Mesenteric fat pad (tissue), 1 donor: Measurements from ENCODE around the gene CD44. TPM values are rescaled to one million over a fixed set of nuclear protein-coding genes. Genes with fewer than 3 reads are reported as not detected.

Experiments used
- DNase-seq: peaks from one replicate; pipeline ENCODE4 v3.0.0-alpha.2; 2020; ENCODE audit warnings: low spot score
- total RNA-seq: library from RNA; stranded (reverse); fragmentation: NEBNext Ultra II Directional; extraction: Animal tissue kit (Norgen Biotek cat#: 25700); gene quantifications from one replicate; pipeline ENCODE4 v1.2.1, GENCODE V29; 2021
- donor health status: DM: yes; HTN: yes; CAD: no.

The CD44 gene
- total RNA-seq, 1 donor from 2014 or later: 280 TPM

DNA sequence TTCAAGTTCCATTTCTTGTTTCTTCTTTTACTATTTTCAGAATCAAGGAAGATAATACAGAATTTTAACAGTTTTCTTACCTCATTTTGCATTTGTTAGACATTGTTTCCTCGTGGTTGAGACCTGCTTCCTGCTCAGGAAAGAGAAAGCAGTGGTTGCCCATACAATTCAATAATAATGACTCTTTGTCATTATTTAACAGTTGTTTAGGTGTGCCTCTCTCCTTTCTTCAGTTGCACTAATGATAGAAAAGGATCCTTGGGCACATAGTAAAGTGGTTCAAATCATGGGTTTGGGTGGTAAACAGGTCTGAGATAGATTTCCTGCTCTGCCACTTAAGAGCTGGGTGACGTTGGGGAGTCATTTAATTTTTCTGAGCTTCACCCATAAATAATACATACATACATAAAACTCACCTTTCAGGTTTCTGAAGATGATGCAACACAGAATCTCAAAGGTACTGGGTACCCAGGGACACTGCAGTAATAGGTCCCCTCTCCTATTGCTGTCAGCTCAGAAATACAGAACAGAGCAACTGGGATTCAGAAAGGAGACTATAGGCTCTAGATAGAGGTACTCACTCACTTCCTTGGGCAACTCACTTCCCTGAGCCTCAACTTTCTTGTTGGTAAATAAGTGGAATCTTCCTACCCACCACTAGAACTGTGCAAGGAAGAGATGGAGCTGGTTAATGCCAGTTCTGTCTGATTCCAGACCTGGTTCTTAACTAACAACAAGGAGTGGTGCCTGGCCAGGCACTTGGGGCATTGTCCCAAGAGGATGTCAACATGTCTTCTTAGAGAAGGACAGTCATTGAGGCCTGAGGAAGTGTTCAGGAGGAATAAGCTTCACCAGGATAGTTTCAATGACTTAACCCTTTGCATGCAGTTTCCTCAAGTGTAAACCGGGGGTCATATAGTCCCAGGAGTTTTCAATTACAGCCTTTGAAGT is 34.9 kb downstream of the CD44 start:
- no peak for DNase-seq

DNA sequence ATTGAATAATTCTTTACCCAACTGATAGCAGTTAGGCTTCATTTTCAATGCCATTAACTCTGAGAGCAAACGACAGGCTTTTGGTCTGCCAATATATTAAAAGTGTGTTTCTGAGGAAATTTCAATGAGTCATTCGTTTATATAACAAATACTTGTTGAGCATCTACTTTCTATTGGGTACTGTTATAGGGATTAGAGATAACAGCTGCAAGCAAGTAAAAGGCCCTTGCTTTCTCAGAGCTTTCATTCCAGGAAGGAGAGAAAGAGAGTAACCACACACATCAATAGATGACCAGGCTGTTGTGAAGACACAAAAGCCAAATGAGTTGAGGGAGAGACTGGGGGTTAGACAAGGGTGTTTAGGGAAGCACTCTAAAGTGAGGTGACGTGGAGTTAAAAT is 35.7 kb downstream of the CD44 start:
- DNase-seq: no peak

GRCh38 chr11:35177370-35177769 is 38.4 kb downstream of the CD44 start:
- no peak for DNase-seq

DNA sequence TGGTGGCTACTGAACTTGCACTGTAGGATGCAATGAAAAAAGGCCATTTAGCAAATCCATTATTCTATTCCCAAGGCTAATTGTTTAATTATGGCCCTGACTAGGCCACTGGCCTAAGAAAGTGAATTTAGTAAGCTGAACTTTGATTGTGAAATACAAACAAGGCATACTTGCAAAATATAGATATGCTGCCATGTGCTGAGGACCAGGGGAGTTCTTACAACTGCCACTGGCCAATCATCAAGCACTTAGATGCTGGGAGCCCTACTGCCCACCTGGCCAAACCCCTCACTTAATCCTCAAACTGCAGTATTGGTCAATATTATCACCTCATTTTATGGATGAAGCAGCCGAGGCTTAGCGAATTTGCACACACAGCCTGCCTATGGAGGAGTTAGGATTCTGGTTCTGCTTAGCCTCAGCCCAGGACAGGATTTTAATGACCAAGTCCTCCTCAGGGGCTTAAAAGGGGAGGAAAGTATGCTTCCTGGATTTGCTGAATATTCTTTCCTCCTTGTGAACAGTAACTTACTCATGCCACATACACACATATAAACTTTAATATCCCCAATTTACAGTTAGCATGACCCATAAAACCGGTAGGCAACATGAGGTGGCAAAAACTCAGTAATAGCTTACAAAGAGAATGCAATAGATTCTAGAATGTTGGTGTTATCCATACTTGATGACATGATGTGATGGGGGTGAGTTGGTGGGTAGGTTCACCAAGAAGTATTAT is 39.3 kb downstream of the CD44 start:
- no peak for DNase-seq

DNA sequence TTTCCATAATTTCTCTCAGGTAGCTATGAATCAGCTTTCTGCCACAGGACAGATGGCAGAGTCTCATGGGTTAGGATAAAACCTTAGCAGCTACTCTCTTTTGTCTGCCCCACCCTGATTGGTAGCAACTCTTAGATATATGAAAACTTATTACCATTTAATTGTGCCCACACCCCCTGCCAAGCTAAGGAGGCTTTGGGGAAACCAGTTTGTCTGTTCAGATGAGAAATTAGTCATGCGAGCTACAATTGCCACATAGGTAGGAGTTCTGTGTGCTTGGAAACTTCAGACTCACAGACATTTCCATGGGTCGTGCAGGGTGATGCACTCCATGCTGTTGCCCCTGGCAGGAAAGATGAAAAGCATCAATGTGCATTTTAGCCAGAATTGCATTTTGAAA is 39.9 kb downstream of the CD44 start:
- no peak for DNase-seq

GRCh38 chr11:35179466-35180135 is 40.6 kb downstream of the CD44 start:
- DNase-seq: no peak

GRCh38 chr11:35180317-35181233 is 41.6 kb downstream of the CD44 start:
- no peak for DNase-seq

DNA sequence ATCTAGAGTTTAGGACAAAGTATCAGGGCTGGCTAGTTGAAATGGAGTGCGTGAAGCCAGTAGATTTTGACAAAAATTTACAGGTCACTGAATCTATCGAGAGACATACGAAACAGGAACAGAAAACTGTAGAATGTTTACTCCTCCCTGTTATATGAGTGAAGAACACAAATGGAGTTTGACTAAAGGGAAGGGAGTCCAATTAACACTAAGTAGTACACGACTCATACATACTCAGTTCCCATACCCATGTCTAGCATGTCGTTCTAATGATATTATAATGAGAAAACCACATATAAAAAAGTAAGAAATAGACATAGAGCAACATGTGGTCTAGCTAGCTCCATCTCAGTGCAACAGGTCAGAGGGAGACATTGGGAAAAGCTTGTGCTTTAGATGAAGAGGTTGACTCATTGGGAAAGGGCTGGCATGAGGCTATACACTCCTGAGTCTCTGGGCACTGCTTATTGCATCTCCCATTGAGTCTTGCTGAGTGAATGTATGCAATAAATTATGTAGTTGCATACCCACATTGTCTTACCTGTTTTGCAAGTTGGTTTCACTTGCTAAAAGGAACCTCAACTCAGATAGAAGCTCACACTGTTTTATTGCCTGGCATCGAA is 43.5 kb downstream of the CD44 start:
- DNase-seq: no peak

- DNase-seq: no peak
Measured at GRCh38 chr11:35183326-35183925, 44.5 kb downstream of the CD44 start.

DNA sequence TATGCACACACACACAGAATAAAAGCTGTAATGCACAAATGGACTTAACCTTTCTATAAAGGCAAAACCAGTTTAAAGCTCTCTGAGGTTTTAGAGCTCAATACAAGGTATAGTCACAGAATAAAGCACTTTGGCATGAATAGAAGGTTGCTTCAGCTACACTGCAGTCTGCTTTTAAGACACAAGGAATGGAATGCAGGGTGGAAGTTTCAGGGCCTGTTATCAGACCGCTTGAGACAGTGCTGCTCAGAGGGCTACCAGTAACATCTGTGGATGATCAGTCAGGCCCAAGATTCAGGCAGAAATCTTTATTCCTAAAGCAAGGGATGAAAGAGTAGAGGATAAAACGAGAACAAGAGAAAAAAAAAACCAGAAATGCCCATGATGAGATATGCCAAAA is 46.7 kb downstream of the CD44 start:
- no peak for DNase-seq

GRCh38 chr11:35187996-35188395 is 49.0 kb downstream of the CD44 start:
- DNase-seq: no peak

DNA sequence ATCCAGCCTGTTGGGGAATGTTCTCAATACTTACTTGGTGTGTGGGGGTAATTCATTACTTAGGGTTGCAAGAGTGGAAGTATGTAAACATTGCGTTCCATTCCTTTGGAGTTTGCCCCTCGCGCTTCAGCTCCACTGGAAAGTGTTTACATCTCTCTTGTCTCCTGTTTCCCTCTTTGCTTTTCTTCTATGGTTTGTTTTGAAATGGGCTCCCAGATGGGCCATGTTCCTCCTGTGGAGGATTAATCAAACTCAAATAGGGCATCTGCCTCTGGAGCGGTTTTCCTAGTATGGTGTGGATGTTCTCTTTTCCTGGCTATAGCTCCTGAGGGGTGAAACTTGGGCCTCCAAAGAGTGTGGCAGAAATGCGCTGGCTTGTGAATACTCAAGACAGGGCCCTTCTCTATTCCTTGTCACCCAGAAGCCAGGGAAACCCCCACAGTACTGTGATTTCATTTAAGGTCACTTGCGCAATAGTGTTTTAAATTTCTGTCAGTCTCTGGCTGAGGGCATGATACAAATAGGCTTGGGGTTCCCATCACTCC is 51.9 kb downstream of the CD44 start:
- DNase-seq: no peak

GRCh38 chr11:35192347-35192746 is 53.4 kb downstream of the CD44 start:
- no peak for DNase-seq

- DNase-seq: no peak
Measured at GRCh38 chr11:35193767-35194166, 54.8 kb downstream of the CD44 start.

- no peak for DNase-seq
Measured at GRCh38 chr11:35197292-35197691, 58.3 kb downstream of the CD44 start.

- no peak for DNase-seq
Measured at GRCh38 chr11:35200811-35201341, 61.9 kb downstream of the CD44 start.

DNA sequence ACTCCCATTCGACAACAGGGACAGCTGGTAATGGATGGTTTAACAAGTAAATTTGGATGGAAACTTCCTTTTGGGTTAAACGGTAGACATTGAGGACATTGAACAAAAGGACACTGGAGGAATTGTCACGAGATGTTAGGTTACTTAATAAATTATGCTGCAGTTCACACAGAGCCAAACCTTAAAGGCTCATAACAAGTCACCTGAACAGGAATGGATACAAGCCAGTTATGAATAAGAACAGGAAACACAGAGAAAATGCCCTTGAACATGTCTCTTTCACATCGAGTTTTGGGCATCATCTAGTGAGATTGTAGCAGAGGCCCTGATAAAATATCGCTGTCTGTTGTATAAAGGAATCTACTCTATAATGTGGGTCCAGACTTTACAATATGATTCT is 65.6 kb downstream of the CD44 start:
- no peak for DNase-seq

- DNase-seq: no peak
Measured at GRCh38 chr11:35206616-35207015, 67.6 kb downstream of the CD44 start.
